ENCODE data around the gene TMEM14C. TPM values are rescaled to one million over a fixed set of nuclear protein-coding genes. Genes with fewer than 3 reads are reported as not detected.

Gene TMEM14C
- total and polyA plus RNA-seq, 12 donors: 105 to 312 (median 162) TPM

DNA sequence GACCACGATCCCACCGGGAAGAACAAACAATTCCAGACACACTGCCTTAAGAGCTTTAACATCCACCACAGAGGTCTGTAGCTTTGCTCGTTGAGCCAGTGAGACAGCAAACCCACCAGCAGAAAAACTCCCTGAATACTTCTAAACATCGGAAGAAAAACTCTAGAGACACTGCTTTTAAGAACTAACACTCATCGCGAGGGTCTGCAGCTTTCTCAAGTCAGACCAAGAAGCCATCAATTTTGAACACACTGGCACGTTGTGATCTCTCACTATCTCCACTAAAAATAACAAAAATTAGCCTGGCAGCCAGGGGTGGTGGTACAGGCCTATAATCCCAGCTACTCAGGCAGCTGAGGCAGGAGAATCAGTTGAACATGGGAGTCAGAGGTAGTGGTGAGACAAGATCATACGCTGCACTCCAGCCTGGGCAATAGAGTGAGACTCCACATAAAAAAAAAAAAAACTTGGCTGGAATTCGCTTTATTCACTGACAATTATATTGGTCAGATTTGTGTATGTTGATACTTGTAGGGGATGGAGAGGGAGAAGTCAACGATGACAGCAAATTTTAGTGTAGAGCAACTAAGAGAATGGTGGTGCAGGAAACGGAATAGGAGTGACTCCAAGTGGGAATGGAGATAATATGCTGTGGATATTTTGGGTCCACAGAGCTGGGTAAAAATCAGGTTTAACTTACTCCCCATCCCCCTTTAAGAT lies 860 bp upstream of the TMEM14C start:
- peaks cover 0 to 9% of the 10 kb centered on the region in 2 donors for H3K36me3 ChIP-seq (replicated peaks in 1 of 2)
- peaks cover 19 to 33% of the 10 kb centered on the region in 2 donors for H3K4me1 ChIP-seq (replicated peaks in 1 of 2)
- no peak for DNase-seq
- H3K9me3 ChIP-seq (replicated peaks in 1 of 3): no peaks in the 10 kb centered on the region
- H3K27me3 ChIP-seq: no peaks in the 10 kb centered on the region
- intact Hi-C loops (cut with DNase I): no loop called here
- WGBS, 4 donors: 77 to 82% (median 81%) methylated on average over 11 of the region's 11 CpGs
- no peak for TF ChIP-seq POLR2A (IDR thresholded peaks at IDR 0.05)
- TF ChIP-seq, protein P1, sequence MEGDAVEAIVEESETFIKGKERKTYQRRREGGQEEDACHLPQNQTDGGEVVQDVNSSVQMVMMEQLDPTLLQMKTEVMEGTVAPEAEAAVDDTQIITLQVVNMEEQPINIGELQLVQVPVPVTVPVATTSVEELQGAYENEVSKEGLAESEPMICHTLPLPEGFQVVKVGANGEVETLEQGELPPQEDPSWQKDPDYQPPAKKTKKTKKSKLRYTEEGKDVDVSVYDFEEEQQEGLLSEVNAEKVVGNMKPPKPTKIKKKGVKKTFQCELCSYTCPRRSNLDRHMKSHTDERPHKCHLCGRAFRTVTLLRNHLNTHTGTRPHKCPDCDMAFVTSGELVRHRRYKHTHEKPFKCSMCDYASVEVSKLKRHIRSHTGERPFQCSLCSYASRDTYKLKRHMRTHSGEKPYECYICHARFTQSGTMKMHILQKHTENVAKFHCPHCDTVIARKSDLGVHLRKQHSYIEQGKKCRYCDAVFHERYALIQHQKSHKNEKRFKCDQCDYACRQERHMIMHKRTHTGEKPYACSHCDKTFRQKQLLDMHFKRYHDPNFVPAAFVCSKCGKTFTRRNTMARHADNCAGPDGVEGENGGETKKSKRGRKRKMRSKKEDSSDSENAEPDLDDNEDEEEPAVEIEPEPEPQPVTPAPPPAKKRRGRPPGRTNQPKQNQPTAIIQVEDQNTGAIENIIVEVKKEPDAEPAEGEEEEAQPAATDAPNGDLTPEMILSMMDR (IDR thresholded peaks at IDR 0.05): no peak
- peak overlapping the region in 4 of 5 donors; percentile 83 to 94 (median 90) for H3K27ac ChIP-seq
- H3K4me3 ChIP-seq: peak overlapping the region in 2 of 4 donors; percentile 63 to 85

- no peak for TF ChIP-seq POLR2A (IDR thresholded peaks at IDR 0.05)
- TF ChIP-seq, protein P1 (IDR thresholded peaks at IDR 0.05): no peak
Measured at GRCh38 chr6:10722570-10722819, 375 bp upstream of the TMEM14C start.

DNA sequence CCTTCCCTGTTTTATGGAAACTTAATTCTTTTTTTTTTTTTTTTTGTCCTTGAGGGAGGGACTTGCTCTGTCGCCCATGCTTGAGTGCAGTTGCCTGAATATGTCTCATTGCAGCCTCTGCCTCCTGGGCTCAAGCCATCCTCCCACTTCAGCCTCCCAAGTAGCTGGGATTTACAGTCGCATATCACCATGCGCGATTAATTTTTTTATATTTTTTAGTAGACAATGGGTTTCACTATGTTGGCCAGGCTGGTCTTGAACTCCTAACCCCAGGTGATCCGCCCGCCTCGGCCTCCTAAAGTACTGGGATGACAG lies 654 bp downstream of the TMEM14C start:
- 20 to 38% (median 24%) methylated on average over 7 of the region's 7 CpGs for WGBS, 4 donors
- peak in 5 of 7 donors; percentile 24 to 55 (median 33) for DNase-seq
- Histone ChIP-seq H3K27ac (peak overlapping the region; percentile 79 to 94 (median 90)), H3K36me3 (replicated peaks in 1 of 2) (peaks cover 0 to 9% of the 10 kb centered on the region in 2 donors), H3K4me1 (replicated peaks in 1 of 2) (peaks cover 19 to 33% of the 10 kb centered on the region in 2 donors), H3K4me3 (peak overlapping the region in 2 of 4 donors; percentile 63 to 85), H3K27me3 (no peaks in the 10 kb centered on the region), H3K9me3 (replicated peaks in 1 of 3) (no peaks in the 10 kb centered on the region)
- intact Hi-C loops (cut with DNase I): no loop called here
- TF ChIP-seq, protein P1 (IDR thresholded peaks at IDR 0.05): no peak
- no peak for TF ChIP-seq POLR2A (IDR thresholded peaks at IDR 0.05)

More at GRCh38 chr6:10722570-10722819, 375 bp upstream of the TMEM14C start:
- H3K9me3 ChIP-seq (replicated peaks in 1 of 3): no peaks in the 10 kb centered on the region
- H3K4me3 ChIP-seq: peak overlapping the region in 2 of 4 donors; percentile 63 to 85
- peak overlapping the region; percentile 74 to 94 (median 90) for H3K27ac ChIP-seq
- intact Hi-C loops (cut with DNase I): no loop called here
- 0 to 3% (median 0%) methylated on average over 6 of the region's 6 CpGs for WGBS, 4 donors
- peaks cover 19 to 33% of the 10 kb centered on the region in 2 donors for H3K4me1 ChIP-seq (replicated peaks in 1 of 2)
- H3K27me3 ChIP-seq: no peaks in the 10 kb centered on the region
- DNase-seq: no peak
- peaks cover 0 to 9% of the 10 kb centered on the region in 2 donors for H3K36me3 ChIP-seq (replicated peaks in 1 of 2)

DNA sequence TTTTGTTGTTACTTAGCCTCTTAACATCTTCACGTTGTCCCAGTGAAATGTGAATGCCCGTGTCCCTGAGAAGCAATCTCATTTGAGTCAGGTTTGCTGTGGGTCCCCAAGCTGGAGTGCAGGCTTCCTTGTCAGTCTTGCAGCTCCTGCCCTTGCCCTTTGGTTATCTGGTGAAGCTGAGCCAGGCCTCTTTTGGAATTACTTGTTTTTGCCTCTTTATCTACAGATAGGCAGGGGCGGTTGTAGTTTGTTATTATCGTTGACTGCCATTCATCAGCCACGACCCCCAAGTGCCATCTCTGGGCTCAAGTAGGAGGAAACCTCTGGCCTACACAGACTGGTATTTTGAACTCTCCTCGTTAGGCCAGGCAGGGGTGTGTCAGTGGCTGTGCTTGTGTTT lies 2.2 kb downstream of the TMEM14C start:
- Histone ChIP-seq H3K36me3 (replicated peaks in 1 of 2) (peaks cover 0 to 15% of the 10 kb centered on the region in 2 donors), H3K4me1 (replicated peaks in 1 of 2) (peaks cover 19 to 35% of the 10 kb centered on the region in 2 donors), H3K4me3 (no peak overlapping the region), H3K9me3 (replicated peaks in 1 of 3) (no peaks in the 10 kb centered on the region), H3K27ac (no peak overlapping the region), H3K27me3 (no peaks in the 10 kb centered on the region)
- peak in 1 of 7 donors; percentile 44 for DNase-seq
- intact Hi-C loops (cut with DNase I): no loop called here
- 39 to 64% (median 52%) methylated on average over 4 to 6 of the region's 6 CpGs for WGBS, 4 donors
- TF ChIP-seq, protein P1 (IDR thresholded peaks at IDR 0.05): no peak
- TF ChIP-seq POLR2A (IDR thresholded peaks at IDR 0.05): no peak

Measured in adrenal gland (tissue), 12 donors.